ENCODE measurements around the gene MT1A.

The MT1A gene

DNA sequence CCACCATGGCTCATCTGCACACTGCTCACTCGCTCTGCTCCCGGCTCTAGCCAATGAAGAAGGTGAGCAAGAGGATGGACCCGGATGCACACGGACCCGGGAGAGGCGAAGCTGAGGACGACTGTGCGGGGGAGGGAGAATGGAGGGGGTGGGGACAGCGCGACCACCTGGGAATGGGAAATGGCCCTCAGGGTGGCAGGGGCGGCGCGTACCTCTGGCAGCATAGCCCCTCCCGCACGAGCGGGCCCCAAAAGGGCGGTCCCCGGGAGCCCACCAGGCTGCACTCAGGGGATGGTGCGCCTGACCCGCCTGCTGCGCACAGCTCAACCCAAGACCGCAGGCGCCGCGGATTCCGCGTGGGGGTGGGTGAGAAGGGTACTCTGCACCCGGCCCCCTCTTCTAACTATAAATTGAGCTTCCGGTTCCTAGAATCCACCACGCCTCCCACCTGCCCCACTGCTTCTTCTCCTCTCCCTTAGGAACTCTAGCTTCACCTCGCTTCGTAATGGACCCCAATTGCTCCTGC lies 37.3 kb downstream of the MT1A start:
- in situ Hi-C loops (cut with MboI; ENCODE audit: low sequenced_read_pairs), result no loop called here

GRCh38 chr16:56677474-56677873 lies 39.0 kb downstream of the MT1A start:
- in situ Hi-C loops (cut with MboI; ENCODE audit: low sequenced_read_pairs), result no loop called here

DNA sequence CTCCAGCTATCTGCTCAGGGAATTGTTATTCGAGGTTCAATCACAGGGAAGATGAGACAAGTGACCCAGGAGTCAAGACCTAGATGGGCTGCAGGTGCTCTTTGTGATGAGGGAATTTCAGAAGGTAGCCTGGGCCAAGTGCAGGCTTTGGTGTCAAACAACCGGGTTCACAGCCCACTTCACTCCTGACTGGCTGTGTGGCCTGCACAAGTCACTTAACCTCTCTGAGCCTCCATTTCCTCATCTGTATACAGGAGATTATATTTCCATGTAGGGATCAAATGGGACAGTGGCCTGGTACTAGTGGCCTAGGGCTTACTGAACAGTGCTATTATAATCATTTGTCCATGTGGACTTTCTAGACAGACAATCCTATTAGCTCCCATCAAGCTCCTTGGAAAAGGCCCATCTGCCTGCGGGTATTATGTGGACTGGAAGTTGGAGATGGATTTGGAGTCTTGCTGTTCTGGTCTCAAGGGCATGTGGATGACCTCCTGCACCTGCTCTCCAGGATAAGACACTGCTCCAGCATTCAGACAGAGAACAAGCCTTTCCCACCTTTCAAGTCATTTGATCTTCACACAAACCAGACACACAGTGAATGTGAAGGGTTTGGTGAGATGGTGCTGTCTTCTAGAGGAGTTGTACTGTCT lies 40.7 kb downstream of the MT1A start:
- in situ Hi-C loops (cut with MboI; ENCODE audit: low sequenced_read_pairs), result no loop called here

GRCh38 chr16:56679818-56680217 lies 41.4 kb downstream of the MT1A start:
- in situ Hi-C loops (cut with MboI; ENCODE audit: low sequenced_read_pairs), result no loop called here

DNA sequence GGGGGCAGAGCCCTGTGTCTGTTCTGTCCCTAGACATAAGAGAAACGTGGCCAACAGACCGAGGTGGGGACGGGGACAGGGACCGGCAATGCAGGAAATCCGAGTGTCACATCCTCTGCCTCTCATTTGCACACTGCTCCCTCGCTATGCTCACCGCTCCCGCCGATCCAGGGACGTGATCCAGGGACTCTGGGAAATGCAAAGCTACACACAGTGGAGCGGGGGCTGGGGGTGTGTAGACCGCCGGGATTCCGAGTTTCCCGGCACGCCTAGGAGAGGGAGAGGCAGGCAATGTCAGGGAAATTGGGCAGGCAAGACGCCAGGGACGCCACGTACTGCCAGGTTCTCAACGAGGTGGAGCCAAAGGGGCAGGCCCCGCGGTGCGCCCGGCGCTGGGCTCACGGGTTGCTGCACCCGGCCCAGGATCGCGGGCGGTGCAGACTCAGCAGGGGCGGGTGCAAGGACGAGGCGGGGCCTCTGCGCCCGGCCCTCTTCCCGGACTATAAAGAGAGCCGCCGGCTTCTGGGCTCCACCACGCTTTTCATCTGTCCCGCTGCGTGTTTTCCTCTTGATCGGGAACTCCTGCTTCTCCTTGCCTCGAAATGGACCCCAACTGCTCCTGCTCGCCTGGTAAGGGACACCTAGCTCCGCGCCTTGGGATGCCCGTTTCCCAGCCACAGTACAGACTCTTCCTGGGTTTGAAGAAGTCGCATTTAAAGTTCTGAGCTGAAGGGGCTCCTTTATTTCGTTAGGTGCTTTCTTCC lies 43.7 kb downstream of the MT1A start, which contains the start of gene MT1X:
Gene MT1X, plus strand, starts transcription at position 532 of the 764 bp plus-strand sequence. Its CDS starts 71 bp downstream, at position 603.
- in situ Hi-C loops (cut with MboI; ENCODE audit: low sequenced_read_pairs), result no loop called here

DNA sequence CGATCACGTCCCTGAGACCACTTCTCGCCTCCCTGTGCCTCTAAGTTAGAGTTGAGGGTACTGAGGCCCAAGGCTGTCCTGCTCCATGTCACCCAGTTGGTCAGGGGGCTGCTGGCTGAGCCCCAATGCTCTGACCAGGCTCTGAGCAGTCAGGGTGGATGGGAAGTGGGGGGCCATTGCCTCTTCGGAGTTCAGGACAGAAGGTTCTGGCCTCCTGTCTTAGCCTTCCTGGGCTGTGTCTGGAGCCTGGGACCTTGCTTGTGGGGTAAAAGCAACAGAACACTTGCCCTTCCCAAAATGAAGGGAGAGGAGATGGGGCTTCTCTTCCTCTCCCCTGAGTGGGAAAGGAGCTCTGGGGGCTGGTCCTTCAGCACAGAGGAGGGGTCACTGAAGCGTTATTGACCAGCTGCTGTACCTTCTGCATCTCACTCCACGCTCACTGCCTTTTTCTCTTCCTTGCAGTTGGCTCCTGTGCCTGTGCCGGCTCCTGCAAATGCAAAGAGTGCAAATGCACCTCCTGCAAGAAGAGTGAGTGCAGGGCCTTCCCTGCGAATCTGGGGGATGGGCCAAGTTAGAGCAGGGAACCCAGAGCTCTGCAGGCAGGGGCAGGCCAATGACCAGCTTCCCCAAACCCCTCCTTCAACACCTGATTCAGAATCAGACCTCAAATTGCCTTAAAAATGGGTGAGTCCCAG lies 44.4 kb downstream of the MT1A start:
- in situ Hi-C loops (cut with MboI; ENCODE audit: low sequenced_read_pairs), result no loop called here

DNA sequence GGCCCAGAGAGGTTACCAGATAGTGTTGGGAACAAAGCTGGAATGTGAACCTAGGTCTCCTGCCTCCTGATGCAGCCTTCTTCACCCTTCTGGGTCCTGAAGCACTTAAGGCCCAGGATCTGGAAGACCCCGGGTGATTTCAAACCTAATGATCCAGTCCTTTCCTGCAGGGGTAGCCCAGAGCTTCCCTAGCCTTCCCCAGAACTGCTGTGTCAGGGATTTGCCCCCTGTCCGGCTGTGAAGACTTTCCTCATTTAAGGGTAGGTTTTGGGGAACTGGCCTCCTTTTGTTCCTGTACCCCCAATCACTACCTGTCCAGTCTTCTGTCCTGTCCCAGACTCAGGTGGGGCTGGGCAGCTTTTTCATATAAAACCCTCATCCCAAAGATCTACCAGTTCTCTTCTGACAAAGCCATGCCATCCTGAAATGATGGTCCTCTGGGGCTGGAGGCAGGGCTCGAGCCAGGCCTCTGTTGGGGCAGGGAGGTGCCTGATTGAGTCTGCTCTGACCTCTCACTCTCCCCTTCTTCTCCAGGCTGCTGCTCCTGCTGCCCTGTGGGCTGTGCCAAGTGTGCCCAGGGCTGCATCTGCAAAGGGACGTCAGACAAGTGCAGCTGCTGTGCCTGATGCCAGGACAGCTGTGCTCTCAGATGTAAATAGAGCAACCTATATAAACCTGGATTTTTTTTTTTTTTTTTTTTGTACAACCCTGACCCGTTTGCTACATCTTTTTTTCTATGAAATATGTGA lies 45.1 kb downstream of the MT1A start:
- in situ Hi-C loops (cut with MboI; ENCODE audit: low sequenced_read_pairs), result no loop called here

- in situ Hi-C loops (cut with MboI; ENCODE audit: low sequenced_read_pairs), result no loop called here
Observed at GRCh38 chr16:56684256-56684925, 45.9 kb downstream of the MT1A start.

- in situ Hi-C loops (cut with MboI; ENCODE audit: low sequenced_read_pairs), result no loop called here
Observed at GRCh38 chr16:56684926-56685590, 46.6 kb downstream of the MT1A start.

- in situ Hi-C loops (cut with MboI; ENCODE audit: low sequenced_read_pairs), result no loop called here
Observed at GRCh38 chr16:56686758-56687157, 48.3 kb downstream of the MT1A start.

DNA sequence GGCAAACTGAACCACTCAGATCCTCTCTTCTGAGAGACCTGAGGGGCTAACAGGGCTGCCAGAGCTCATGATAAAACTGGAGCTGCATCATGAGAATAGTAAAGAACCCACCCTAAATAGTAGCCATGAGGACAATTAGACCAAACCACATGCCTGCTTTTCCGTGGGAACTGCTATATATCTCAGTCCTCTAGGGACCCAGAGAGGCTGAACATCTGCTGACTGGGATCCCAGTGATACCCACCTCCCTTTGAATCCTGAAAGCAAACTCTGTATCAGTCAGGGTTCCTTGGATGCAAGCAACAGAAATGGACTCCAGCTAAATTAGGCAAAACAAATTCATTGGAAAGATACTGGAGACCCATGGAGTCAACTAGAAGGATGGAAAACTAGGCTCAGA lies 50.3 kb downstream of the MT1A start:
- in situ Hi-C loops (cut with MboI; ENCODE audit: low sequenced_read_pairs), result no loop called here

DNA sequence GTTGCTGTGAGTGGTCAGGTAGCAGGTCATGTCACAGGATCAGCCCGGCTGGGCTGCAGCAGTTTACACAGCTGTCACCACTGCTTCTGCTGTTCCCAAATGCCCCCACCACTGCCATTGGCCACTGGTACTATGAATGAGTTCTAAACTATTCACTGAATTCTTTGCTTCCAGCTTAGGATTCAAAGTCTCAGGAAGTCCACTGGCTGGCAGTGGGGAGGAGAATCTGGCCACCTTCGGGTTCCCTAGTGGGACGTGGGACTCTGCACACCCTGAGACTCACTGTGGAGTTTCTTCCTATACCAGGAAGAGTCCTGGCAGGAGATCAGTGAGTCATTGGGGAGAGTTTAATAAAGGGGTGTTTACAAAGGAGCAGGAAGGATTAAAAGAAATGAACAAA lies 50.7 kb downstream of the MT1A start:
- in situ Hi-C loops (cut with MboI; ENCODE audit: low sequenced_read_pairs), result no loop called here
